HK-2 (cell line): ENCODE measurements around the gene DCLK2.
"Not testable (repeated sequence)": the region's sequence is repeated elsewhere in the genome, so short reads cannot be mapped to it uniquely, and the experiment has no call there.

ENCODE experiments used
- DNase-seq: peaks from one replicate; pipeline ENCODE4 v3.0.0-alpha.2; 2018; ENCODE audit not compliant: unreplicated experiment

The DCLK2 gene

DNA sequence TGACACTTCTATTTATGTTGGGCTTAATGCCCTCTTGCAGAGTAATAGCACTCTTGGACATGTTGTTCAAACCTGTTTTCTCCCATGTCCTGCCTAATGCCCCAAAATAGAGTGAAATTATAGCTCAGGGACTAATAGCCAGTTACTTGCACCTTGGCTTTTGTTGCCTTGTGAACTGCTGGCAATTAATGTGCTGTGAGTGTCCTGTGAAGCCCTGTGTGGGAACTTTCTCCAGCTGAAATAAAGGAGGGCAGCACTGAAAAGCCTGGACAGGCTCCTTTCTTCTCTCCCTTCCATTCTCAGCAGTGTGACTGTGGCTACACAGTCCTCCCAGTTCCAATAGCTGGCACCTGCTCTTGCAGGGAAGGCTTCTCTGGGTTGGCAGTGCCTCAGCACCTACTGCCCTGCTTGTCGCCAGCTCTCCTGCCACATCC is 72.4 kb downstream of the DCLK2 start:
- DNase-seq, result no peak

DNA sequence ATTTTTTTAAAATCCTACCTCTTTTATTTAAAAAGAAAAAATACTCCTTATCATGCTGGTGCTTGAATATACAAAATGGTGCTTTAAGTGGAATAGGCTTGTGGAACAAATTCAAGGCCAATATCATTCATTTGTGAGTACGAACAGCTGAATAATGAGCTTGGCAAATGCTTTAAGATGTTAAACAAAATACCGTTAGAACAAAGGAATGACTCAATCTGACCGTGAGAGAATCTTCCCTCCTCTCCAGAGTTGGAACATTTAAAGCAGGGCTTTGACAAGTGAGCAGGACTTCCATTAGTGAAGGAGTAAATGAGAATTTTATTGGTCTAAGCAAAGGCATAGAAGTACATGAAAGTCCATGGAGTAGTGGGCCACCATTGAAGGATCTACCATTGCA is 74.5 kb downstream of the DCLK2 start:
- DNase-seq, result no peak

DNA sequence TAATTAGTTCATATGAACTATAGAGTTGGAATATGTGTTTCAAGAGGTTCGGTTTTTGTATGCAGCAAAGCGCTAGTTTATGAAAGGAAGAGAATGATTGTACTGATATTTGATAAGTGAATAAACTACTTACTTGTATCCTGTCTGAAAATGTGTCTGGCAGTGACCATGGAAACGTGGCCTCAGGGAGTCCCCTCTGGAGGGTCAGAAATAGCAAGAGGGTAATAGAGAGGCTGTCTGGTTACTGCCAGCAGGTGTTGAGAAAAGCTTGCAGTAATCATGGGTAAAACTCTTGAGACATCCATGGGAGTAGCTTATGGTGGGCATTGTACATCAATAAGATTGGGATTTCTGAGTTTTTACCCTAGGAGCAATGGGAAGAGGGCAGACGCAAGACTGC is 77.1 kb downstream of the DCLK2 start:
- DNase-seq, result no peak

DNA sequence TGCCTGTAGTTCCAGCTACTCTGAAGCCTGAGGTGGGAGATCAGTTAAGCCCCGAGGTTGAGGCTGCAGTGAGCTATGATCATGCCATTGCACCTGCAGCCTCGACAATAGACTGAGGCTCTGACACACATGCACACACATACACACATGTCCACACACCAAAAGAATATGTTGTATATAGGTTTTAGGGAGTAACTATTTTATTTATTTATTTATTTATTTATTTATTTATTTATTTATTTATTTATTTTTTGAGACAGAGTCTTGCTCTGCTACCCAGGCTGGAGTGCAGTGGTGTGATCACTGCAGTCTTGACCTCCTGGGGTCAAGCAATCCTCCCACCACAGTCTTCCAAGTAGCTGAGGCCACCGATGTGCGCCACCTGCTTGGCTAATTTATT is 78.3 kb downstream of the DCLK2 start:
- DNase-seq, result no peak

DNA sequence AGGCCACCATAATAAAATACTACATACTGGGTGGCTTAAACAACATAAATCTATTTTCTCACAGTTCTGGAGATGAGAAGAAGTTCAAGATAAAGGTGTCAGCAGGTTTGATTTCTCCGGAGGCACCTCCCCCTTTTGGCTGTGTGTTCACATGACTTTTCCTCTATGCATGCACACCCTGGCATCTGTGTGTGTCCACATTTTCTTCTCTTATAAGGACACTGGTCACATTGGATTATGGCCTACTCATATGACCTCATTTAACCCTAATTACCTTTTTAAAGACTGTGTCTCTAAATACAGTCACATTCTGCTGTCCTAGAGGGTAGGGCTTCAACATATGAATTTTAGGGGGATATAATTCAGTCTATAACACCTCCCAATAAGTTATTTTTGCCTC is 79.8 kb downstream of the DCLK2 start:
- no peak for DNase-seq

DNA sequence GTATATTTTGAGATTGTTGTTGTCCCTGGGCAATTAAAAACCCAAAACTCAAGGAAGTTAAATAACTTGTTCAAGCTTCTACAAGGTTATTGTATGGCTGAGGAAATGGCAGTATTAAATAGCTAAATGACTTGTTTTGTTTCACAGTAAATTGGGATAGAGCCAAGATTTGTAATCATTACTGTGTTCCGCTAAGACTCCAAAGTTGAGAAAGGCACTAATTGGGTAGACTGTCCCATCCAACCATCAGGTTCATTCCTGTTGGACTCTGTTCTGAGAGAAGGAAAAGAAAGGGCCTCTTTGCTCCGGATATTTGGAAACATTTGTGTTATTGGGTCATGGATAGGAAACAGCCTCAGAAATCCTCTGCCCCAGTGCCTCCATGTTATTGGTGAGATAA is 82.2 kb downstream of the DCLK2 start:
- no peak for DNase-seq

DNA sequence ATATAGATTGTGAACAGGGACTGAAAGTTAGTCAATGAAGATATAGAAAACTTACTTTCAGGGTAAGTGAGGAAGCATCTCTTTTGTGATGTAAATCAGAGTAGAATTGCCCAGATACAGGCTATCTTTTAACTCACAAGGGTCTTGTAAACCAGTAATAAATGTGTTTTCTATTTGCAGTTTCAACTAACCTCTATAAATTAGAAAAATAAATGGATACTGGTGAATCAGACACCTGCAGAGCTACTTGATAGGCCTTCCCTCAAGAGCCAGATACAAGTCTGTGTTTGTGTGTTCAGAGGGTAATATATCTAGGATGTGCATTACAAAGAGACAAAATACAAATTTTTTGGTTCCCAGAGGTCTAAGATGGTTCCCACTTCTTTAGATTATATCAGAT is 82.9 kb downstream of the DCLK2 start:
- no peak for DNase-seq

DNA sequence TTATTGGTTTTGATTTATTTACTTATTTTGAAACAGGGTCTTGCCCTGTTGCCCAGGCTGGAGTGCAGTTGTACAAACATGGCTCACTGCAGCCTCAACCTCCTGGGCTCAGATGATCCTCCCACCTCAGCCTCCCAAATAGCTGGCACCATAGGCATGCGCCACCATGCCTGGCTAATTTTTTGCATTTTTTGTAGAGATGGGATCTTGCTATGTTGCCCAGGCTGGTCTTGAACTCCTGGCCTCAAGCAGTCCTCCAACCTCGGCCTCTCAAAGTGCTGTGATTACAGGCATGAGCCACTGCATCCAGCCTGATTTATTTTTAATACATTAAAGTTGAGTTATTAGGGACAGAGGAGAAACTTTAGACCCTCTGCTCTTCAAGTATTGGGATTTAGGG is 83.8 kb downstream of the DCLK2 start:
- DNase-seq, result not testable (repeated sequence)

DNA sequence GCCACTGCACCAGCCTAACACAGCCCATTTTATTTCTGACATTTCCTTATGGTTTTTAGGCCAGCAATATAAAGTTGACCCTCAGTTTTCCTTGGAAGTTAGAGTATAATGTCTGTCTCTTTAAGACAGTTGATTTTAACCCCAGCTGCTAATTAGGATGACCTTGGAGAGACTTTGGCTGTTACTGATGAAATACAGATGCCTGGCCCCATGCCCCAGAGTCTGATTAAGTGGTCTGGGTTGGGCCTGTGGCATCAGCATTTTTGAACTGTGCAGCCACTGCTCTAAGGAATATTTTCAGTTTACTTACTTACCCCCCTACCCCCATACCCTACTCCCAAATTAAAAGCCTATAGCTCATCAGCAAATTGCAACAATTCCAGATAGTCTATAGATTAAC is 85.8 kb downstream of the DCLK2 start:
- no peak for DNase-seq

DNA sequence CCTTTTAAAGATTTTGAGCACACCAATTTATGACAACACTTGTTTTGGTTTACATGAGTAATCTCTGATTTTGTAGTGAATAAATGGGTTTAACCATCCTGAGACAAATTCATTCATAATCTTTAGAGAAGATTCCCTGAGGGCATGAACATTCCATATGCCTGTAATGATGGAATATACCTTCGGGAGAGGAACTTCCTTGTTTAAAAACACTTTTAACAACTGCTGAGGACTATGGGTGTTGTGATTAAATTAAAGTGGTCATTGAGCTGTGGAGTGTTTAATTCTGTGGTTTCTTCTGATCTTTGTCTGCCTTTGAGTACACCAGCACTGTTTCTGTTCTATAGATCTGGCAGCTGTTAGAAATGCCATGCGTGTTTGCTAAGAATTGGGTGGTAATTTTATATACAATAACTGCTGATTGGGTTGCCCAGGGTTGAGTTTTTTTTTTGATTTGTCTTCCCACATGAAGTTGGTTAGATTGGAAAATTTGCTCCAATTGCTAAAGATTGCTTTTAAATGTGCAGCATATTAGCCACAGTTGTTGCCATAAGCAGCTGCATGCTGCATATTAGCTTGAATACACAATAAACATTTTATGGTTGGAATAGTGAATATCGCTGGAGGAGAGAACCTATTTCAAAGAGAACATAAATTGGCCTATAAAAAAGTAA is 86.8 kb downstream of the DCLK2 start:
- DNase-seq, result no peak

DNA sequence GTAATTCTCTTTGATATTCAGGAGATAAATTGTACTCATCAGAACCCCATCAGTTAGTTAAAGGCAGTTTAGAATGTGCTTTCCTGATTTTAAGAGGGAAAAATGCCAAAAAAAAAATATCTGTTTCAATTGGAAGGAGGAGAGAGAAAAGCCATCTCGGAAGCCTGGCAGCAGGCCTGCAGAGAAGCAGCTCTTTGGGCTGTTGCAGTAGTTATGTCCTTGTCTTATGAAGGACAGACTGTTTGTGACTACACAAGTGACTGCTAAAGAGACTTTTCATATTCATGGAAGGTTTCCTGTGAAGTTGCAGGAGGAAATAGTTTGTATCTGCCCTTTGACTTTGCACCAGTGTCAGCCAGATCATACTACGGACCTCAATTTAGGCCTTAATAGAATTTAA is 88.8 kb downstream of the DCLK2 start:
- no peak for DNase-seq

DNA sequence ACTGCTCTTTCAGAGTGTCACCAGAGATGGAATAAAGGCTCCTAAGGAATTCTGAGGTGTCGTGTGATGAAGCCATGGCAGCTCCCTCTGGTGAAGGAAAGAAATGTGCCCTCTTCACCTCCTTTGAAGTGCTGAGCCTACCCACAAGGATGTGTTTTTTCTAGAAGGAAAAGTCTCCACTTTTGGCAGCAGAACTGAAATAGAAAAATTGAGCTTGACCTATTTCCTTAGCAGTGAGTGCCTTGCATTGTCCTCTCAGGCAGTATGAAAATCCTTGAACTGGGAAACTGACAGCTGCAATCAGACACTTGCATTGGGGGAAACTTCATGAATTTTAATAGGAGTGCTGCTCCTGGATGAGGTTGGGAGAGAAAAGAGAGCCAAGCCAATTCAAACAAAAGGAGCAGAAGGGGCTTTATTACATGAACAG is 95.2 kb downstream of the DCLK2 start:
- DNase-seq, result no peak

DNA sequence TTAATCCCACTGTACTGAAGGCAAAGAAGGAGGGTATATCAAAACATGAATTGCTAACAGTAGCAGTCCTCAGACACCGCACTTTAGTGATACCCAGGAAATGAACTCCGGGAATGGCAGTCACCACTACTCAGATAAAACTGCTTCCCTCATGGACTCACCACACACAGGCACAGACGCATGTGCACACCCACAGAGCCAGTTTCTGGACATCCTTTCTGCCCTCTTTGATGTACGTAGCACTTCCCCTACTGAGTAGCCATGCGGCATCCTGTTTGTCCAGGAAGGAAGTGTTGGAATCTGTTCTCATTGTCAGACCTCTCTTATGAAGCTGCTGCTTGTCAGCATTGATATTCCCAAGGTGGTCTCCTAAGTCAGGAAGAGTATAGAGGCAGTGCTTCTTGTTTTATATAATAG is 95.7 kb downstream of the DCLK2 start:
- DNase-seq, result no peak

DNA sequence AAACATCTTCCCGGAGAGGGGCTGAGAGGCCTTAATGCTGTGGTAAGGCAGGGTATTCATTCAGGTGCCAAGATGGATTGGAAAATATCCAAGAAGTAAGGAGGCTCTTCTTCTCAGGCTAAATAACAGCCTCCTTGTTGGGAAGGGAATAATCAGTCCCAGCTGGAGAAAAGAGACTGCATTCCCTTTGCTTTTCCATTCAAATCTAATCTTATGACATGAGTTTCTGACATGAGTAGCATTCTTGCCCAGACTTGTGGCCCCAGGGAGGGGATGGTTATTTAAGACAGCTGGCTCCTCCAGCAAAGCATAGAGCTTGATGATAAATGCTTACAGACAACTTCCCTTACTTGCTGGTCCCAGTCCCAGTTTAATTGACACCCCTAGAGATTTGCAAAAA is 98.3 kb downstream of the DCLK2 start:
- no peak for DNase-seq

DNA sequence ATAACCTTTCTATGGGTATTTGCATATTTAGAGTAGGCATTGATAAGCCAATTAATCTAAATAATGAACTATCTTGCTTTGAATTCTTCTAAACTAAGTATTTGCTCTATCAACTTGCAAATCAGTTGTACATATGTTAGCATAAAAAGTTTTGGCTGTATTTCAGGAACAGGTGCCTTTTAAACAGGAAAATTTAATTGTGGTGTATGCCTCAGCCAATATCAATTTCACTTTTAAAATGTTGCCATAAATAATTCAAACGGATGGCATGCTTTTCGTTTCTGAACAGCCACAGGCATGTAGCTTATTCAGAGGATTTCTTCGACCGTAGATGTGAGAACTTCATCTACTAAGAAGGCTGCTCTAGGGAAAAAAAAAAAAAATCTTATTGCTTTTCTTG is 99.9 kb downstream of the DCLK2 start:
- no peak for DNase-seq

DNA sequence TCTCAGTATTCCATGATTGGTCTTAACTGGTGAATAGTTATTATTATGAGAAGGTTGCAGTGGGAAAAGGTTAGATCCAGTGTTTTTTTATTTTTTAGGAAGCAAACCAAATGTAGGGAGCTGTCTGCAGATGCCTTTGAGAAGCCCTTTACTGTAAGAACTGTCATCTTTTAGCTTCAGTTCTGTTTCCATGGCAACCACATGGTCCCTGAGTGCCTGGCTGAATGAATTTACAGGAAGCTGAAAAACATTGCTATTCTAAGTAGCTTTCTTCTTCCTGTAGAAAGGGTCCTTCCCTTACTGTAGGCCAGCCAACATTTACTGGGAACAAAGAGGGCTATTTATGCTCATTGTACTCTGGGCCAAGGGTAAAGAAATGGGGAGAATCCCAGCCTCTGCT is 103.3 kb downstream of the DCLK2 start:
- no peak for DNase-seq

DNA sequence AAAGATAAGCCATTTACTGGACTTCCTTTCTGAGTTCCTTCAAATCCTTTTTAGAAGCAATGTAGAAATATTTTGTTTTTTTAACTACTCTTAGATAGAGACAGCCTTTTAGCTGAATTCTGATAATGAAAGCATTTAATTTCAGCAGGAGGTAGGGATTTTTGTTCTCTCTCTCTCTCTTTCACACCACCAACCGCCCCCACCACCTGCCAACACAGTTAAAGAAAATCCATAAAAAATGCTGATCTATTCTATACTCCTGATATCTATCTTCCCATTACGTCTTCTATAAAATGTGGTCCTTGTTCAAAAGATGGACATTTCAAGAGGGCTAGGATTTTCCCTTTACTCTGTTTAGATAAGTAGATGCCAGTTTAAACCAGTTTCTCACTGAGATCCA is 104.5 kb downstream of the DCLK2 start:
- DNase-seq, result no peak

DNA sequence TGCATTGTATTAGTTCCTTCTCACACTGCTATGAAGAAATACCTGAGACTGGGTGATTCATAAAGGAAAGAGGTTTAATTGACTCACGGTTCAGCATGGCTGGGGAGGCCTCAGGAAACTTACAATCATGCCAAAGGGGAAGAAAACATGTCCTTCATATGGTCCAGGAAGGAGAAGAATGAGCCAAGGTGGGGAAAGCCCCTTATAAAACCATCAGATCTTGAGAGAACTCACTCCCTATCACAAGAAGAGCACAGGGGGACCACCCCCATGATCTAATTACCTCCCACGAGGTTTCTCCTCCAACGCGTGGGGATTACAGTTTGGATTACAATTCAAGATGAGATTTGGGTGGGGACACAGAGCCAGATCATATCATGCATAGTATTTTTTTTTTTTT is 106.8 kb downstream of the DCLK2 start:
- DNase-seq, result not testable (repeated sequence)

DNA sequence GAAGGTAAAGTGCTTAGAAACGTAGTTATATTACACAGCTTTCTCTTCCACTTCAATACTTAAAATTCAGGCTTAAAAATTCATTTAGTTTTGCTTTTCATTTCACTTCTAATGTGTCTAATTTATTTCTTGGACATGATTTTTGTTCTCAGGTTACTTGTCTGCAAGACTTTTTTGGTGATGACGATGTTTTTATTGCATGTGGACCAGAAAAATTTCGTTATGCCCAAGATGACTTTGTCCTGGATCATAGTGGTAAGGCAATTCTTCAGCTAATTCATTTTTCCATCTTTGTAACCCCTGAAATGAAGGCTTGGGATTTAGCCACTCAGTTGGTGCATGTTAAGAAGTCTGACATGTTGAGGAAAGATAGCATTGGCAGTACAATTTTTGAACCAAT is 114.7 kb downstream of the DCLK2 start:
- no peak for DNase-seq

DNA sequence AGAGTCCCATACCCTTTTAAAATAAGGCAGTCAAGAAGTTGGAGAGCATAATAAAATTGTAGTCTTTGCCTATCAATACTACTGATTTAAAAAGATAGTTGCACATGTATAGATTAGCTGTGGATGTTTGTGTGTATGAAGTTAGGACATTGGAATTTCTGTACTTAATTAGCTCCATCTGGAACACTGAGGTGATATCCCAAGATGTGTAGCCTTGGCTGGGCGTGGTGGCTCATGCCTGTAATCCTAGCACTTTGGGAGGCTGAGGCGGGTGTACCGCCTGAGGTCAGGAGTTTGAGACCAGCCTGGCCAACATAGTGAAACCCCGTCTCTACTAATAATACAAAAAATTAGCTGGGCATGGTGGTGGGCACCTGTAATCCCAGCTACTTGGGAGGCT is 119.0 kb downstream of the DCLK2 start:
- not testable (repeated sequence) for DNase-seq

DNA sequence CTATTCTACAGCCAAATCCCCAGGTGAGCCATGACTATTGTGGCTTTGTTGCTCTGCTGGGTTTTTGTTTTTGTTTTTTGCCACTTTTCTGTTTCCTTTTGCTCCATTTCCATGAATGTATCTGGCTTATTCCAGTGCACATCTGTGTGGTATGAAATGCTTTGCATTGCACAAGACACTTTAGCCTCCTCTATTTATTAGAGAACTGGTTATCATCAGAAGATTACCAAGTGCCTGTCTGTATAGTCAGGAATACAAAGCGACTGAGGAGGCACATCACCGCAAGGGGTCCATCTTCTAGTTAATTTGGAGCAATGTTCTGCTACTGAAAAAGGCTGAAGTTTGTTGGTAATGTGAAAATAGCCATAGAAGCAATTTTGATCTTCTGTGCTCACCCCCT is 120.8 kb downstream of the DCLK2 start:
- DNase-seq, result no peak

DNA sequence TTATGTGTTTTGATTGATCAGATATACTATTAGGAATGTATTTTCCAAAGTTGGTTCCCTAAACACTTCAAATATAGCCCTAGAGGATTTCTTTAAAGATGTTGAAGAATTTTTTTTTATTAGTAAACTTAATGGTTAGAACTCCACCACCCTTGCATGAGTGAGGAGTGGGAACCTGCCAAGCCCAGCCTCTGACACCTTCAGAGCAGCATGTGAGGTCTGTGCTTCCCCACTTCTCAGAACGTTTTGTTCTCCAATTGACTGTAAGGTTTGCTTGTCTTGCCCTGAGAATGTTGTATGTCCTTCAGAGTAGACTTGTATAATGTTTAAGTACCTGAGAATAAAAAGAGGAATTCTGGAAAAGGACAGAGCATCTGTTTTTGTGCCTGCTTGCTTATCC is 126.8 kb downstream of the DCLK2 start:
- no peak for DNase-seq

DNA sequence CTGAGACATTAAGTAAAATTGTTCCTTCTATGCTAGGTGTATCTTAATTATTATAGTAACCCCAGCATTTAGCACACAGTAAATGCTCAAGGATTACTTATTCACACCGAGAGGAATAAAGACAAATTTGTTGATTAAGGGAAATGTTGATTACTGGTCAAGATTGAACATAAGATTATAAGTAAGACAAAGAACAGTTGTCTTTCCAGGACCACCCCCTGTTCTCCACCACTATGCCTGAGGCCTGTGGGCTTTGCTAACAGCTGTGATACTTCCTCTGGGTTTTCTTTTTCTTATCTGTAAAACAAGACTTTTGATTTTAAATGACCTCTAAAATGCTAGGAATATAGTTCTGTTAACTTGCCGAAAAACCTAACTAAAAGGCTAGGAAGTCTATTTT is 128.0 kb downstream of the DCLK2 start:
- no peak for DNase-seq

DNA sequence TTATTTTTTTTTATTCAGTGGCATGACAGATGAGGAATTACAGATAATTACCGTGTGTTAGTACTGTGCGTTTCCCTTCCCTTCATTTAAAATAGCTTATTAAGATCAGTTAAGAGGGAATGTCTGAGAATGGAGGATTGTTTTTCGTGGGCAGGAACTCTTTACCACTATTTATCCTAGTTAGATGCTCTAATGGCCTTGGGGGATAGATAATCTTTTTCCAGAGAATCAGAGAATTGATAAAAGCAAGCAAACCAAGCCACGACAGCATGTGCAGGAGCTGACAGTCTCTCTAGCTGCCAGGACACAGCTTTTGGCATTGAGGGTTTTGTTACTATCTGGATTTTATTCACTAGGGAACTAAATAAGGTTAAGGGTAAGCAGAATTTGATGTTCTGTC is 128.7 kb downstream of the DCLK2 start:
- no peak for DNase-seq
